ENCODE results near the gene SLC1A1.
A peak's percentile ranks its signal among the peaks of the same experiment; 100 is the strongest.

Gene SLC1A1

DNA sequence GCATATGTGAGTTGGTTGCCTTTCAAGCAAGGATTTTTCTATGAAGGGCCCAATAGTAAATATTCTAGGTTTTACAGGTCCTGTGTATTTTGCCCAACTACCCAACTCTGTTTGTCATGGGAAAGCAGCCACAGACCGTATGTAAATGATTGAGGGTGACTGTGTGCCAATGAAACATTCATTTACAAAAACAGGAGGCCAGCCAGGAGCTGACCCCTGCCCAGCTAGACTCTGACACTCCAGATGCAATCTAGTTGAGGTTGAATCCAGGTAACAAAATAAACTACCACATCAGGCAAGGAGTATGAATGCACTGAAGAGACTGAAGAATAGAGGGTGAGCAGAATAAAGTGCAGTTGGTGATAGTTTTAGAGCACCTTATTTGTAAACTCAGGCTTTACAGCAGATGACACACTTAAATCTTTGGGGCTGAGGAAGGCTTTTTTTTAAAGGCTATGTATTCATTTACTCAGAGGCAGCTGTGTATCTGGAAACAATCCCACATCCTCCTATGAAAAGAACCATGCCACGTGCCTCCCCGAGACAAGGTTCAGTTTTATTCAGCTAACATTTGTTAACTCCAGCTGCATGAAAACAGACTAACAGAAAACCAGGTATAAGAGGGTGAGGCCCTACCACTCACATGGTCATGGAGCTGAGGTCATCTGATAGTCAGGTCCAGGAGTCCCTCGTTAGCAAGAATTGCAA, 60.7 kb downstream of the SLC1A1 start:
- Histone ChIP-seq H3K27me3 (ENCODE audit: control insufficient read depth, insufficient read depth, low read length) (no peaks in the 10 kb centered on the region), H3K36me3 (ENCODE audit: control insufficient read depth, insufficient read depth, low read length) (no peaks in the 10 kb centered on the region), H3K27ac (ENCODE audit: low read depth, low read length) (peak overlapping the region; percentile 42), H3K4me3 (ENCODE audit: low read length) (no peak overlapping the region), H3K4me1 (ENCODE audit: control insufficient read depth, insufficient read depth, low read length) (peaks cover 23% of the 10 kb centered on the region), H3K9ac (ENCODE audit: low read length) (no peak overlapping the region)

DNA sequence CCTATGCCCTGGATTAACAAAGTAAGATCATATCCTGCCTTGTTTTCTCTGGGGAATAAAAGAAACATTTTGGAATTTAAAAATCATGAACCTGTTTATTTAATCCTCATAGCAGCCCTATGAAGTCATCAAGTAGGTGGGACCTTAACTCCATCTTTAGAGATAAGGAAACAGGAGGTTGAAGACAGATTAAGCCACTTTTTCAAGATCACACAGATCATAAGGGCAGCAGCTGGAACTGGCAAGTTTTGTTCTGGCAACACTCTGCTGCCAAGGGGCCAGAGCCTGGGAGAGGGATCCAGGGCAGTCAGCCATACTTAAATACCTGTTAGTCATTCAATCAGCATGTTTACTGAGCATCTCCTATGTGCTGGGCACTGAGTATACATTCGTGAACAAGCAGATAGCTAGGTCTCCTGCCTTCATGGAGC, 63.7 kb downstream of the SLC1A1 start:
- peaks cover 27% of the 10 kb centered on the region for H3K4me1 ChIP-seq (ENCODE audit: control insufficient read depth, insufficient read depth, low read length)
- H3K9ac ChIP-seq (ENCODE audit: low read length): no peak overlapping the region

DNA sequence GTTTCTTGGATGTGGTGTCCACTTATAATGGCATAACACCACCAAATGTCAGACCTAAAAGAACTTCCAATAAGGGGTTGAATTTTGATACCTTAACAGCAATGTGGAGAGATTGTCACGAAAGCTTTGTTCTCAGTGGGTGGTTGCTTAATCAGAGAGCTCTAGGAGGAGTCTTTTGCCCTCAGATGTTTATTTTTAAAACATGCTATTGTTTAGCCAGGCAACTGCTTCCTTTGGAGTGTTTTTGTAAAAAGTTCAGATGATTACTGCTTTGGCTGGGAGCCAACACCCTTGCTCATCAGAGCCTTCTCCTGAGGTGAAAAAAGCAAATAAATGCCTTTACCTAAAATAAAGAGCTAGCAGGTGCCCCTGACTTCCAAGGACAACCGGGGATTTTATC, 65.0 kb downstream of the SLC1A1 start:
- H3K4me1 ChIP-seq (ENCODE audit: control insufficient read depth, insufficient read depth, low read length): peaks cover 21% of the 10 kb centered on the region
- no peak overlapping the region for H3K4me3 ChIP-seq (ENCODE audit: low read length)
- no peak overlapping the region for H3K27ac ChIP-seq (ENCODE audit: low read depth, low read length)
- no peaks in the 10 kb centered on the region for H3K27me3 ChIP-seq (ENCODE audit: control insufficient read depth, insufficient read depth, low read length)
- H3K36me3 ChIP-seq (ENCODE audit: control insufficient read depth, insufficient read depth, low read length): no peaks in the 10 kb centered on the region
- no peak overlapping the region for H3K9ac ChIP-seq (ENCODE audit: low read length)

More for the DNA sequence above, 63.7 kb downstream of the SLC1A1 start:
- Histone ChIP-seq H3K27me3 (ENCODE audit: control insufficient read depth, insufficient read depth, low read length) (no peaks in the 10 kb centered on the region), H3K36me3 (ENCODE audit: control insufficient read depth, insufficient read depth, low read length) (no peaks in the 10 kb centered on the region), H3K27ac (ENCODE audit: low read depth, low read length) (no peak overlapping the region), H3K4me3 (ENCODE audit: low read length) (no peak overlapping the region)

DNA sequence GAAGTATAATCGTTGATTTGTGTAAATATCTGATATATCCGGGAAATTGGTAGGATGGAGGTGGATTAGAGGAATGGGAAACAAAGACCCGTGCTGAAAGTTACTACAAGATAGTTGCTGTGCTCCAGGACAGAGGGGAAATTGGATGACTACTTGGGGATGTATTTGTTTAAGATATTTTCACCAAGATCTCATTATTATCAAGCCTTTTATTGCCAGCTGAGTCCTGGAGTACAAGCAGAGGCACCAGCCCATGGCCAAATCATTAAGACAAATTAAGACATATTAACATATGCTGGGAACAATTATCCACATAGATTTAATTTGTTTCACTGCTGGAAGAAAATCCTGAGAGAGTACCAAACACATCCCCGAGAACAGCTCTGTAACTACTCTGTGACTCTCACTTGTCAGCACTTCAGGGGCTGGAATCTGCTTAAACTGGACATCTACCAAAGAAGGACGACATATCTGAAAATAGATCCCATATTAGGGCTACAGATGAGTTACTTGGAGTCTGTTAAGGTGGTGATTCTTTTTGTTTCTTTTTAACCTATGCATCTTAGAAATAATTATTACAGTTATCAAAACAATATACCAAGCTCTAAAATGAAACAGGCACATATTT, 68.2 kb downstream of the SLC1A1 start:
- Histone ChIP-seq H3K9ac (ENCODE audit: low read length) (no peak overlapping the region), H3K4me1 (ENCODE audit: control insufficient read depth, insufficient read depth, low read length) (peaks cover 7% of the 10 kb centered on the region), H3K27ac (ENCODE audit: low read depth, low read length) (peak overlapping the region; percentile 74), H3K4me3 (ENCODE audit: low read length) (no peak overlapping the region), H3K27me3 (ENCODE audit: control insufficient read depth, insufficient read depth, low read length) (no peaks in the 10 kb centered on the region), H3K36me3 (ENCODE audit: control insufficient read depth, insufficient read depth, low read length) (peaks cover 2% of the 10 kb centered on the region)

DNA sequence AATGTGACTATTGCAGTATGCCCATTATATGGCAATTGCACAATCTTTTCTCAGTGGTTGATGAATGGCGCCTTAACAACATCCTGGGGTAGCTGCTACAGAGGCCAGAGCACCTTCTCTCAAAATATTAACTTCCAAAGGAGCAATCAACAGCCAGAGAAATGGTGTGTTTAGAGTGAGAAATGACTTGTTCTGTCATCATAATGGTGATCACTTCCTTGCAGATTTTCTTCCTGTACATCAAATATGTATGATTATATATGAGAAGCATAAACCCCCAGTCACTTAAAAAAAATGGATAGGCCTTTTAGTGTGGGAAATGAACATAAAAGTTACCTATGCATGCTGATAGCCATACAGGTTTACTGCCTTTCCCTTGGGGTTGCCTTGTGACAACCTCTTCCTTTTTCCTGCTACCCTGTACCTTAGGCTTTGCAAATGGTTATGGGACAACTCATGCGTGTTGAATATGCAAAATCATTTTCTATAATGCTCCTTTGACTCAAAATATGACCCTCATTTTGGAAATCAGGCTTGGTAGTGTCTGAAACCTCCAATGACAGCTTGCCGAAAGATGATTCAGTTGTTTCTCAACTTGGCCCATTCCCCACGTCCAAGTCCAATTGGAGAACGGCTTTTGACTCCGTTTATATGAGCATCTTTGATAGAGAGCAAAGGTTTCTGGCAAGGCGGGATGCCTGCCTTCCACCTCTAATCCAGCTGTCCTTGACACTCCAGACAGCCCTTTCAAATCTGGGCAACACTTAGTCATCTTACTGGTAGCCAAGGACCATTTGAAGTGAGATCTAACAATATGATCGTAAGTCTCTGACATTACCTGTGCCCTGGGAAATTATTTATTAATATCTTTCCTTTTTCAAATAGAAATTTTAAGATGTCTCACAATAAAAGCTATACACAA, 69.3 kb downstream of the SLC1A1 start:
- no peak overlapping the region for H3K9ac ChIP-seq (ENCODE audit: low read length)
- H3K4me3 ChIP-seq (ENCODE audit: low read length): no peak overlapping the region
- peaks cover 2% of the 10 kb centered on the region for H3K36me3 ChIP-seq (ENCODE audit: control insufficient read depth, insufficient read depth, low read length)
- H3K27ac ChIP-seq (ENCODE audit: low read depth, low read length): peak overlapping the region; percentile 74
- peaks cover 7% of the 10 kb centered on the region for H3K4me1 ChIP-seq (ENCODE audit: control insufficient read depth, insufficient read depth, low read length)
- no peaks in the 10 kb centered on the region for H3K27me3 ChIP-seq (ENCODE audit: control insufficient read depth, insufficient read depth, low read length)

DNA sequence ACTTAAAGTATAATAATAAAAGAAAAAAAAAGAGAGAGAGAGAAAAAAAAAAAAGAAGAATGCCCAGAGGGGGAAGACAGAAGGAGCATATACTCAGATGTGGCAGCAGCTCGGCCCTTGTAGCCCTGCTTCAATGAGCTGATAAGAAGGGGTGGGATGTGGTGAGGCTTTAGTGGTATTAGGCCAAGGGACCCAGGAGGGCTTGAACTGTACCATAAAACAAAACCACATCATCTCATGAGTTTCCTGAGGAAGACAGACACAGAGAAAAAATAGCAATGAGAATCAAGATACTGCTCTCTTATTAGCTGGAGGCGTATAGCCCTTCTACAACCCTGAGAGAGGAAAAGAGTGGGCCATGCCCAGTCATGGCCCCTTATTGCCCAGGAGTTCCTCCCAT, 72.8 kb downstream of the SLC1A1 start:
- Histone ChIP-seq H3K9ac (ENCODE audit: low read length) (no peak overlapping the region), H3K4me3 (ENCODE audit: low read length) (no peak overlapping the region), H3K27ac (ENCODE audit: low read depth, low read length) (no peak overlapping the region), H3K27me3 (ENCODE audit: control insufficient read depth, insufficient read depth, low read length) (no peaks in the 10 kb centered on the region), H3K4me1 (ENCODE audit: control insufficient read depth, insufficient read depth, low read length) (peaks cover 5% of the 10 kb centered on the region), H3K36me3 (ENCODE audit: control insufficient read depth, insufficient read depth, low read length) (peaks cover 4% of the 10 kb centered on the region)

DNA sequence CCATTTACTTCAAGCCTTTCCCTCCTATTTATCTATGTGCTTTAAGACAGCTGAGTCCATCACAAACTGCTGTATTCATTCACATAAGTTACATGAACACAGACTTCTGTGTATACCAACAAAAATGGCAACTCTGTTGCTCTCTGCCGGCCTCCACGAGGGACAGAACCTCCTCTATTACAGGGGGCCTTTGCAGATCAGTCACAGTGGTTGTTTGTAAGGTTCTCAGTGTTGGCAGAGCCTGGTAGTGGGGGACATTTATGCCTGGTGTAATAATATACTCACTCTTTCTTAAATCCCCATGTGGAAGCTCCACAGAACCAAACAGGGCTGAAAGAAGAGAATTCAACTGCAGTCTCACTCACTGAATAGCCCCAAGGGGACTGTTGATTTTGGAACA, 76.5 kb downstream of the SLC1A1 start:
- no peak overlapping the region for H3K4me3 ChIP-seq (ENCODE audit: low read length)
- H3K4me1 ChIP-seq (ENCODE audit: control insufficient read depth, insufficient read depth, low read length): peaks cover 3% of the 10 kb centered on the region
- no peak overlapping the region for H3K27ac ChIP-seq (ENCODE audit: low read depth, low read length)
- no peaks in the 10 kb centered on the region for H3K27me3 ChIP-seq (ENCODE audit: control insufficient read depth, insufficient read depth, low read length)
- peaks cover 4% of the 10 kb centered on the region for H3K36me3 ChIP-seq (ENCODE audit: control insufficient read depth, insufficient read depth, low read length)
- no peak overlapping the region for H3K9ac ChIP-seq (ENCODE audit: low read length)

DNA sequence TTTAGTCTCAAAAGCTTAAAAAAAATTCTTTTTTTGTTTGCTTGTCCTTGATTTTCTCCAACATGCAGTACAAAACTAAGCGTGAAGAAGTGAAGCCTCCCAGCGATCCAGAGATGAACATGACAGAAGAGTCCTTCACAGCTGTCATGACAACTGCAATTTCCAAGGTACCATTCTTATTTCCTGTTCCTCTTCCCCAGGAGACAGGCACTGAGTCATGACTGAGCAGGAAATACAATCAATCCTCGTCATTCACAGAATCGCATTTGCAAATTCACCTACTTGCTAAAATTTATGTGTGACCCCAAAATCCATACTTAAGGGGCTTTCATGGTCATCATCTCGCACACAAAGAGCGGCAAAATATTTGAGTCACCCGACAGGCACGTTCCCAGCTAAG, 77.3 kb downstream of the SLC1A1 start:
- Histone ChIP-seq H3K4me1 (ENCODE audit: control insufficient read depth, insufficient read depth, low read length) (peaks cover 3% of the 10 kb centered on the region), H3K36me3 (ENCODE audit: control insufficient read depth, insufficient read depth, low read length) (peaks cover 4% of the 10 kb centered on the region), H3K9ac (ENCODE audit: low read length) (no peak overlapping the region), H3K27me3 (ENCODE audit: control insufficient read depth, insufficient read depth, low read length) (no peaks in the 10 kb centered on the region), H3K4me3 (ENCODE audit: low read length) (no peak overlapping the region), H3K27ac (ENCODE audit: low read depth, low read length) (no peak overlapping the region)

DNA sequence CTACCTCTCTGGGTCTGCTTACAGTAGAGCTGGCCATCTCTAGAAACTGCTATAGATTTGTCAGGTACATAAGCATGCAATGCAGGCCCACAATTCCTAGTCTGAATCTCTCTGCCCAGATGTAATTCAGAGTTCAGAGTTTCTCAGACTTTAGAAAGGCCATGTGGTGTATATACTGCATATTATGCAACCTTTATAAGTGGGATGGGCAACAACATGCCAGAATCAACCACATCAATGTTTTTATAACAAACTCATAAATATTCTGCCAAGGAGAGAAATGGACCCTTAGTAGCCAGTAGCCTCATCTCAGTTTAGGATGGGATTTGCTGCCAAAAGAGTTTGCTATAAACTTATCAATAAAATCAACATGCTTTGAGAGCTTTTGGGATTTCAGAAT, 78.8 kb downstream of the SLC1A1 start:
- Histone ChIP-seq H3K9ac (ENCODE audit: low read length) (no peak overlapping the region), H3K27me3 (ENCODE audit: control insufficient read depth, insufficient read depth, low read length) (no peaks in the 10 kb centered on the region), H3K4me3 (ENCODE audit: low read length) (no peak overlapping the region), H3K4me1 (ENCODE audit: control insufficient read depth, insufficient read depth, low read length) (peaks cover 3% of the 10 kb centered on the region), H3K36me3 (ENCODE audit: control insufficient read depth, insufficient read depth, low read length) (peaks cover 2% of the 10 kb centered on the region), H3K27ac (ENCODE audit: low read depth, low read length) (peak overlapping the region; percentile 6)

DNA sequence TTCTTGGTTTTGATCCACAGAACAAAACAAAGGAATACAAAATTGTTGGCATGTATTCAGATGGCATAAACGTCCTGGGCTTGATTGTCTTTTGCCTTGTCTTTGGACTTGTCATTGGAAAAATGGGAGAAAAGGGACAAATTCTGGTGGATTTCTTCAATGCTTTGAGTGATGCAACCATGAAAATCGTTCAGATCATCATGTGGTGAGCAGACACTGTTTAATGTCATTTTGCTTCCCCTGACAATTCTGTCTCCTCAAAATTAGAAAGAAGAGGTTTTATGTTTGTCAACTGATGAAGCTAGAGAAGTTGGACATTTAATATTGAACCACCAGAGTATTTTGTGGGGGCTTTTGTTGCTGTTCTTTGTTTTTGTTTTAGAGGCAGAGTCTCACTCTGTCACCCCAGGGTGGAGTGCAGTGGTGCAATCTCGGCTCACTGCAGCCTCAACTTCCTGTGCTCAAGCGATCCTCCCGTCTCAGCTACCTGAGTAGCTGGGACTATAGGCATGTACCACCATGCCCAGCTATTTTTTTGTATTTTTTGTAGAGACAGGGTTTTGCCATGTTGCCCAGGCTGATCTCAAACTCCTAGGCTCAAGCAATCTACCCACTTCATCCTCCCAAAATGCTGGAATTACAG, 82.0 kb downstream of the SLC1A1 start:
- Histone ChIP-seq H3K36me3 (ENCODE audit: control insufficient read depth, insufficient read depth, low read length) (no peaks in the 10 kb centered on the region), H3K9ac (ENCODE audit: low read length) (no peak overlapping the region), H3K27ac (ENCODE audit: low read depth, low read length) (no peak overlapping the region), H3K4me1 (ENCODE audit: control insufficient read depth, insufficient read depth, low read length) (peaks cover 3% of the 10 kb centered on the region), H3K4me3 (ENCODE audit: low read length) (no peak overlapping the region), H3K27me3 (ENCODE audit: control insufficient read depth, insufficient read depth, low read length) (no peaks in the 10 kb centered on the region)

DNA sequence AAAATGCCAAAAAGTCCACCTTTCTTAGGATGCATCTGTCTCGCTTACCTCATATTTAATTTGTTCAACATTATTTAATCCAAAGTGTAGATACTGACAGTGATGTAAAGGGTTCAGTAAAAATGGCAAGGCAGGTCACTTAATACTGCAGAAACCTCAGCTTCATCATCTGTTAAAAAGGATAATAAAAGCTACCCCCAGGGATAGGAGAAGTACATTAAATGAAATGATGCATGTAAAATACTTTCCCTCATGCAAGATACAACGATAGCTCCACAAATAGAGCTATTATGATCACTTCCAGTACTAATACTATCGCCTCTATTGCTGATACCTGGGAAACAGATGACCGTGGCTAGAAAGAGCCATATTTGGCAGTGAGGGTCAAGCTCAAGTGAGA, 82.9 kb downstream of the SLC1A1 start:
- no peak overlapping the region for H3K9ac ChIP-seq (ENCODE audit: low read length)
- H3K27me3 ChIP-seq (ENCODE audit: control insufficient read depth, insufficient read depth, low read length): no peaks in the 10 kb centered on the region
- no peak overlapping the region for H3K4me3 ChIP-seq (ENCODE audit: low read length)
- H3K36me3 ChIP-seq (ENCODE audit: control insufficient read depth, insufficient read depth, low read length): no peaks in the 10 kb centered on the region
- no peak overlapping the region for H3K27ac ChIP-seq (ENCODE audit: low read depth, low read length)
- H3K4me1 ChIP-seq (ENCODE audit: control insufficient read depth, insufficient read depth, low read length): peaks cover 3% of the 10 kb centered on the region

Measured in rectal smooth muscle tissue (tissue), 1 donor.